H1 (cell line): ENCODE data around the gene NADSYN1. TPM values are rescaled to one million over a fixed set of nuclear protein-coding genes. Genes with fewer than 3 reads are reported as not detected.

Experiments used
- CHD7 ChIP-seq: fragments of 300-600 bp; sonication (generic); IDR thresholded peaks from 2 replicates; pipeline ENCODE4 v1.7.1; 2012; ENCODE audit warnings: low read length, moderate library complexity, mild to moderate bottlenecking, inconsistent platforms; ENCODE audit not compliant: insufficient replicate concordance
- polyA plus RNA-seq, 7 experiments: library from polyadenylated mRNA; depleted of rRNA in 3 of 7; stranded (reverse) in 5 of 7; unstranded in 2 of 7; fragments of >200 nt in 5 of 7; fragments of 200-250 nt in 2 of 7; gene quantifications; 1 replicate in 5 of 7; 2 replicates in 1 of 7; 4 replicates in 1 of 7; pipeline versions ENCODE4 v1.2.1 to v1.2.3, GENCODE V29; 2011 to 2013; ENCODE audit warnings: missing spikeins in 2 of 7, mixed read lengths in 2 of 7
- total RNA-seq: library from RNA; stranded (reverse); fragmentation: NEBNext Ultra II Directional; extraction: Animal tissue kit (Norgen Biotek cat#: 25700); gene quantifications from 2 replicates; pipeline ENCODE4 v1.2.1, GENCODE V29; 2021

The NADSYN1 gene
- total and polyA plus RNA-seq, 2 of the 8 experiments (the other 6 are each of a cell fraction or from before 2014, with no cell fraction given): 38.3 to 38.6 TPM

GRCh38 chr11:71482746-71483364 is 29.9 kb downstream of the NADSYN1 start (continued):
- TF ChIP-seq CHD7: no peak
